DND-41 (cell line): ENCODE data around the gene SC5D.

Experiments used
- ATAC-seq: fragments of 200-7000 bp; cut with Tn5 transposase; 3 replicates; pipeline ENCODE4 v1.9.1; 2021; ENCODE audit warnings: low read depth; ENCODE audit not compliant: insufficient read depth
- DNase-seq: peaks from one replicate; pipeline ENCODE4 v3.0.0-alpha.2; 2020
- H2AFZ ChIP-seq: 2 replicates; pipeline ENCODE4 v1.6.0; 2012; ENCODE audit warnings: low read depth, low read length
- H3K27ac ChIP-seq: 2 replicates; pipeline ENCODE4 v1.5.1; 2012; ENCODE audit warnings: low read length, inconsistent platforms
- H3K27me3 ChIP-seq: fragments of 200-600 bp; sonication (generic); 2 replicates; pipeline ENCODE4 v1.6.0; 2012; ENCODE audit warnings: low read length, mild to moderate bottlenecking, inconsistent platforms; ENCODE audit not compliant: insufficient read depth, poor library complexity
- H3K36me3 ChIP-seq: 2 replicates; pipeline ENCODE4 v1.5.1; 2012; ENCODE audit warnings: low read length, inconsistent platforms; ENCODE audit not compliant: insufficient read depth
- H3K4me1 ChIP-seq: 2 replicates; pipeline ENCODE4 v1.5.1; 2012; ENCODE audit warnings: mild to moderate bottlenecking, low read length; ENCODE audit not compliant: insufficient read depth
- H3K4me2 ChIP-seq: 2 replicates; pipeline ENCODE4 v1.6.0; 2012; ENCODE audit warnings: mild to moderate bottlenecking, moderate library complexity, low read length, inconsistent platforms; ENCODE audit not compliant: insufficient read depth
- H3K4me3 ChIP-seq, 2 experiments: fragments of 200-600 bp in 1 of 2; shearing (Covaris generic) in 1 of 2; 2 replicates each; pipeline ENCODE4 v1.5.1; 2012 to 2016; ENCODE audit warnings: inconsistent platforms in 2 of 2, low read length in 2 of 2, mild to moderate bottlenecking in 2 of 2, low read depth in 1 of 2, moderate library complexity in 1 of 2
- H3K79me2 ChIP-seq: 2 replicates; pipeline ENCODE4 v1.6.0; 2012; ENCODE audit warnings: low read length, inconsistent platforms; ENCODE audit not compliant: insufficient read depth
- H3K9ac ChIP-seq: 2 replicates; pipeline ENCODE4 v1.6.0; 2012; ENCODE audit warnings: low read depth, mild to moderate bottlenecking, inconsistent platforms, low read length, moderate library complexity
- H3K9me3 ChIP-seq: 2 replicates; pipeline ENCODE4 v1.5.1; 2012; ENCODE audit warnings: low read length, moderate library complexity, mild to moderate bottlenecking, inconsistent platforms; ENCODE audit not compliant: insufficient read depth, severe bottlenecking
- H4K20me1 ChIP-seq: 2 replicates; pipeline ENCODE4 v1.6.0; 2012; ENCODE audit warnings: low read length; ENCODE audit not compliant: insufficient read depth
- EZH2 ChIP-seq: IDR thresholded peaks from 3 replicates; pipeline ENCODE4 v1.6.1; 2012; ENCODE audit warnings: borderline replicate concordance, low read depth, mild to moderate bottlenecking, moderate library complexity, low read length, inconsistent platforms; ENCODE audit not compliant: severe bottlenecking
- TF ChIP-seq, protein P1 (sequence below): IDR thresholded peaks from 2 replicates; pipeline ENCODE4 v1.5.1; 2012; ENCODE audit warnings: borderline replicate concordance, low read length, moderate library complexity, mild to moderate bottlenecking; ENCODE audit not compliant: poor library complexity, severe bottlenecking; ENCODE audit errors: extremely low read depth

Gene SC5D

DNA sequence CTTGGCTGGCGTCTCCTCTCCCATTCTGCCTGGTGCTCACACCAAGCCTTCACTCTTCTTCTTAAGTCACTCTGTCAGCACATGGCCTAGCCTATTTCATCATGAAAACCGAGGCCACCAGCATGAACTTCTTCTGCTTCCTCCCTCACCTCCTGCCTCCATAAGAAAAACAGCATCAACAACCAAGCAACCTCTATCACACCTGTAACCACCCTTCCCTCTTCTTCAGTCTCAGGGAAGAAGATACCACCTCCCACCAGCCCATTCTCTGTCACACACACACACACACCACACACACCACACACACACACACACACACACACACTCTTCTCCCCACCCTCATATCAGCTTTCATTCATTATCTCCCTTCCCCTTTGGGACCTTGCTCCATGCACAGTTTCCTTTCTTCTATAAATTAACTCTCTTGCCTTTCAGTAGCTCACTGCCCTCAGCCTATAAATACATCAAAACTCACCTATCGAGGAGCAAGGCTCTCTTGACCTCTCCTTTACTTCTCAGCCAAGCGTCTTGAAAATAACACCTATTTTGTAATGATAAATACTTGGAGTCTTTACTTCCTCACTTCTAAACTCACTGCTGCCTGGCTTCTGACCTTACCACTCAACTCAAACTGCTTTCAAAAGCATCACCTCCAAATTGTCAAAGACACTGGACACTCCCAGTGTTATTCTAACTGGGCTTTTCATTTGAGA, 36.6 kb downstream of the SC5D start:
- ATAC-seq (peak; percentile 47), DNase-seq (peak; percentile 43)
- peak overlapping the region; percentile 59 for H3K4me2 ChIP-seq

DNA sequence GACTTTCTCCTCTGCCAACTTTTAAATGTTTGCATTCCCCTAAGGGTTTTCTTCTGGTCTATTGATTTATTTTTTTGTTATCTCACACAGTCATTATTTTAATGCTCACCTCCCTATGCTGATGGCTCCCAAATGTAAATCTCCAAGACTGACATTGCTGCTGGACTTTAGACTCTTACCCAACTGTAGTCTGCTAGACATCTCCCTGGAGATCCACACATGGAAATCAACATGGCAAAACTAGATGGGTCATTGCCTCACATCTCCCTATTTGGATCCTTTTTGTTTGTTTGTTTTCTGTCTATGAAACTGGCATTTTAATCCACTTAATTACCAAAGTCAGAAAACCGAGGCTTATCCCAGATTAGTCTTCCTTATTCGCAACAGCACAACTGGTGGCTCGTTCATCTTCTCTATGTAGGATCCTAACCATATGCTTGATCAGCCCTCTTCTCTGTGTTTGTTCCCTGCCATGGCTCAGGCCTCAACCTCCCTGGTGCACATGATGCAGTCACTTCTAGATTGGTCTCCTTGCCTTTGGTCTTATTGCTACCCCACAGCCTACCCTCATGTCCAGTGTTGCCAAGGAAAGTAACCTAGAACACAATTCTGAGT, 37.3 kb downstream of the SC5D start:
- no peak for TF ChIP-seq EZH2
- TF ChIP-seq, protein P1, sequence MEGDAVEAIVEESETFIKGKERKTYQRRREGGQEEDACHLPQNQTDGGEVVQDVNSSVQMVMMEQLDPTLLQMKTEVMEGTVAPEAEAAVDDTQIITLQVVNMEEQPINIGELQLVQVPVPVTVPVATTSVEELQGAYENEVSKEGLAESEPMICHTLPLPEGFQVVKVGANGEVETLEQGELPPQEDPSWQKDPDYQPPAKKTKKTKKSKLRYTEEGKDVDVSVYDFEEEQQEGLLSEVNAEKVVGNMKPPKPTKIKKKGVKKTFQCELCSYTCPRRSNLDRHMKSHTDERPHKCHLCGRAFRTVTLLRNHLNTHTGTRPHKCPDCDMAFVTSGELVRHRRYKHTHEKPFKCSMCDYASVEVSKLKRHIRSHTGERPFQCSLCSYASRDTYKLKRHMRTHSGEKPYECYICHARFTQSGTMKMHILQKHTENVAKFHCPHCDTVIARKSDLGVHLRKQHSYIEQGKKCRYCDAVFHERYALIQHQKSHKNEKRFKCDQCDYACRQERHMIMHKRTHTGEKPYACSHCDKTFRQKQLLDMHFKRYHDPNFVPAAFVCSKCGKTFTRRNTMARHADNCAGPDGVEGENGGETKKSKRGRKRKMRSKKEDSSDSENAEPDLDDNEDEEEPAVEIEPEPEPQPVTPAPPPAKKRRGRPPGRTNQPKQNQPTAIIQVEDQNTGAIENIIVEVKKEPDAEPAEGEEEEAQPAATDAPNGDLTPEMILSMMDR = no peak
- no peak overlapping the region for H3K4me3 ChIP-seq
- H3K36me3 ChIP-seq = no peaks in the 10 kb centered on the region
- no peaks in the 10 kb centered on the region for H3K27me3 ChIP-seq
- H3K4me2 ChIP-seq = no peak overlapping the region
- no peaks in the 10 kb centered on the region for H4K20me1 ChIP-seq
- H3K9ac ChIP-seq = no peak overlapping the region
- no peak for DNase-seq
- no peak for ATAC-seq
- peaks cover 20% of the 10 kb centered on the region for H3K4me1 ChIP-seq
- no peak overlapping the region for H2AFZ ChIP-seq
- no peaks in the 10 kb centered on the region for H3K9me3 ChIP-seq
- no peaks in the 10 kb centered on the region for H3K79me2 ChIP-seq
- no peak overlapping the region for H3K27ac ChIP-seq

More for the DNA sequence above, 36.6 kb downstream of the SC5D start:
- Histone ChIP-seq H3K9ac (no peak overlapping the region), H3K4me3 (peak overlapping the region in 1 of 2 experiments; percentile 30; a peak in 1 of 4 replicates), H3K27me3 (no peaks in the 10 kb centered on the region), H3K27ac (peak overlapping the region; percentile 53), H3K9me3 (no peaks in the 10 kb centered on the region), H2AFZ (peak overlapping the region; percentile 17; the same call in 1 of the 2 replicates), H3K79me2 (no peaks in the 10 kb centered on the region), H3K36me3 (no peaks in the 10 kb centered on the region), H4K20me1 (no peaks in the 10 kb centered on the region), H3K4me1 (peaks cover 20% of the 10 kb centered on the region)
- TF ChIP-seq EZH2 = no peak
- TF ChIP-seq, protein P1 = no peak

DNA sequence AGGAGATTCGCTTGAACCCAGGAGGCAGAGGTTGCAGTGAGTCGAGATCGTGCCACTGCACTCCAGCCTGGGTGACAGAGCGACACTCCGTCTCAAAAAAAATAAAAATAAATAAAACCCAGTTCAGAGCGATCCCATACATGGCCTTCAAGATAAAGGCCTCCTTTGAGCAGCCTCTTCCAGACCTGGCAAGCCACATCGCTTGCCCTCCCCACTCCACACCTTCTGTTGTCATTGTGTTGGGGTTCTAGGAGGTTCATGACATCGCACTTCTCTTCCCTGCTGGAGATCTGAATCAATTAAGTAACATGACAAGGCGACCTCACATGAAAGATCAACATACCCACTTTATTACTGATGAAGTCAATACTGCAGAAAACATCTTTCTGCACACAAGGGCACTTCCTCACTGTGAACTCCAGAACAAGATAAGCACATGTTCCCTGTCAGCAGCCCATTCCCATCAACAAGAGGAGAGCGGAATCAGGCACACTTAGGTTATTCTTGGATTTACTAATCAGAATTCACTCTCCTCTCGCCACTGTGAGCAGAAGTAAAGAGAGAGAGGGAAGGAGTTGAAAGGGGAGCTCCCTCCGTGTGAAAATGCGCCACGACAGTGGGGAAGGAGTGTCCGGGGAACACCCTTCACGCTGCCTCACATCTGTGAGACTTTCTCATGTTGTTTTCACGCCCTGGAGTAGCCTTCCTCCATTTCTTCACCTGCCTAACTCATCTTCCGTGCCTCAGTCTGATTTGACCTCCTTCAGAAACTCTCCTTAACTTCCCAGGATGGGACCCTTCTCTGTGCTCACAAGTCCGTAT, 38.3 kb downstream of the SC5D start:
- Histone ChIP-seq H3K4me2 (no peak overlapping the region), H3K27ac (no peak overlapping the region), H3K36me3 (no peaks in the 10 kb centered on the region), H3K4me3 (no peak overlapping the region), H3K27me3 (no peaks in the 10 kb centered on the region), H3K4me1 (peaks cover 20% of the 10 kb centered on the region), H3K9ac (no peak overlapping the region), H4K20me1 (no peaks in the 10 kb centered on the region), H3K9me3 (no peaks in the 10 kb centered on the region), H2AFZ (no peak overlapping the region), H3K79me2 (no peaks in the 10 kb centered on the region)
- TF ChIP-seq EZH2 = no peak
- TF ChIP-seq, protein P1 = no peak
- DNase-seq (no peak), ATAC-seq (no peak)
